ENCODE data around the gene SLC25A28.

The SLC25A28 gene

DNA sequence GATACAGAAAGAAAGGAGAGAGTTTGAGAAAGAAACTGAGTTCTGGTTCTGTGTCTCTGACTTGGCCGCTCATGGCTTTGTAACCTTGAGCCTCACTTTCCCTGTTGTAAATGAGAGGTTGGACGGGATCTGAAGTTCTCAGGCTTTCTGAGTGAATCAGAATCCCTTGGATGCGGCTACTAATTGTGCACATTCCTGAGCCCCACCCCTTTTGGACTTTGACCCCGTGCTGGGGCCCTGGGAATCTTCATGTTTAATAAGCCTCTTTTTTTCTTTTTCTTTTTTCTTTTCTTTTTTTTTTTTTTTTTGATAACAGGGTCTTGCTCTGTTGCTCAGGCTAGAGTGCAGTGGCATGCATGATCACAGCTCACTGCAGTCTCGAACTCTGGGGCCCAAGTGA lies 26.9 kb downstream of the SLC25A28 start:
- Histone ChIP-seq H3K4me1 (ENCODE audit: control extremely low read depth in 1 of 4, control insufficient read depth in 4 of 4, insufficient read depth in 4 of 4, low read length in 3 of 4) (peaks cover 0 to 4% (median 0%) of the 10 kb centered on the region in 4 experiments), H3K27me3 (replicated peaks in 2 of 5; ENCODE audit: control insufficient read depth in 4 of 5, insufficient read depth in 5 of 5, low read length in 4 of 5) (no peaks in the 10 kb centered on the region), H3K9me3 (ENCODE audit: control extremely low read depth in 1 of 5, control insufficient read depth in 4 of 5, insufficient read depth in 2 of 5, low read depth in 1 of 5, low read length in 4 of 5) (no peaks in the 10 kb centered on the region), H3K36me3 (ENCODE audit: control insufficient read depth in 4 of 4, insufficient read depth in 4 of 4, low read length in 3 of 4) (no peaks in the 10 kb centered on the region), H3K4me3 (ENCODE audit: control insufficient read depth in 1 of 7, extremely low read depth in 1 of 7, insufficient read depth in 4 of 7, low read depth in 2 of 7, low read length in 6 of 7) (no peak overlapping the region), H3K27ac (ENCODE audit: insufficient read depth in 1 of 2, low read depth in 1 of 2, low read length in 2 of 2, poor library complexity in 1 of 2, severe bottlenecking in 2 of 2) (no peak overlapping the region)
- 84% methylated on average over 3 of the region's 5 CpGs for WGBS (ENCODE audit: insufficient coverage)
- no peak for DNase-seq
- POLR2A ChIA-PET: interaction anchor here (0.6 kb wide), 1 partner anchor 11 kb away, joined by 5 read pairs; no protein-coding TSS in a partner anchor
- CTCF ChIA-PET: interaction anchor here (1.0 to 1.9 kb wide), 2 partner anchors 13 to 18 kb away, joined by 4 read pairs; no protein-coding TSS in a partner anchor

DNA sequence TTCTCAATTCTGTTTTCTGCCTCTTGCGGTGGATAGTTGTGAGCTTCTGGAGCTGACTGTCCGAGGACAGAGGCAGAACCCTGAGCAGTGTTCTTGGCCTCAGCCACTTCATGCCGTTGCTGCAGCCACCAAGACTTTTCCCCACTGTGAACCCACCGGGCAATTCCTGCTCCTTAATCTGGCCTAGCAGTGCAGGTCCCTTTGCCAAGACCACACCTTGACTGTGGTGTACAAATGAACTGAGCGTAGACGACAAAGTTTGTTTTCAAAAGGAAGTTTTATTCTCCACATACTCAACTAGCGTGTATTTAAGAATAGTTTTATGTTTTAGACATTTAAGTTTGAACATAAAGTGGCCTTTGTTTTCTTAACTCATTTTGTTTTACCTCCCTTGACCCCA lies 29.4 kb downstream of the SLC25A28 start:
- CTCF ChIA-PET: interaction anchor here (1.2 to 1.8 kb wide), 2 partner anchors 30 to 155 kb away, joined by 3 to 4 read pairs; no protein-coding TSS in a partner anchor

DNA sequence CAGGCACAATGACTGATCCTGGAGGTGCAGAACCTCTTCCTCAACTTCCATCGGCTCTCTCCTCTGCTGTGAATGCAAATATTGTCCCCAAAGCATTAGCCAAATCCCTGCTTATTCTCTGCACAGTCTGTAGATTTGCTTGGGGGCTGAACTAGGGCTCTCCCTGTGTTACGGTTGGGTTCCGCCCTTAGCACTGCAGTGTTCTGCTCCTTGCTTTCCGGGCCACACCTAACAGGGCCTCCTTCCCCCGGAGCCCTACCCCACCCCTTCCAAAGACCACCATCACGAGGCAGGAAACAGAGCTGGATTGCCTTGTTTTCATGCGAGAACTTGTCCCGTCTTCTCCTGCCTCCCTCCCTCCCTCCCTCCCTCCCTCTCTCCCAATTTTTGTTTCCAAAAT lies 36.6 kb downstream of the SLC25A28 start:
- POLR2A ChIA-PET: no interaction called here

More for the DNA sequence above, 29.4 kb downstream of the SLC25A28 start:
- Histone ChIP-seq H3K27me3 (replicated peaks in 2 of 5; ENCODE audit: control insufficient read depth in 4 of 5, insufficient read depth in 5 of 5, low read length in 4 of 5) (no peaks in the 10 kb centered on the region), H3K27ac (ENCODE audit: insufficient read depth in 1 of 2, low read depth in 1 of 2, low read length in 2 of 2, poor library complexity in 1 of 2, severe bottlenecking in 2 of 2) (no peak overlapping the region), H3K36me3 (ENCODE audit: control insufficient read depth in 4 of 4, insufficient read depth in 4 of 4, low read length in 3 of 4) (no peaks in the 10 kb centered on the region), H3K4me3 (ENCODE audit: control insufficient read depth in 1 of 7, extremely low read depth in 1 of 7, insufficient read depth in 4 of 7, low read depth in 2 of 7, low read length in 6 of 7) (no peak overlapping the region), H3K4me1 (ENCODE audit: control extremely low read depth in 1 of 4, control insufficient read depth in 4 of 4, insufficient read depth in 4 of 4, low read length in 3 of 4) (peaks cover 0 to 1% (median 0%) of the 10 kb centered on the region in 4 experiments), H3K9me3 (ENCODE audit: control extremely low read depth in 1 of 5, control insufficient read depth in 4 of 5, insufficient read depth in 2 of 5, low read depth in 1 of 5, low read length in 4 of 5) (no peaks in the 10 kb centered on the region)
- WGBS (ENCODE audit: insufficient coverage): 97% methylated on average over 4 of the region's 7 CpGs
- POLR2A ChIA-PET: no interaction called here
- DNase-seq: no peak

DNA sequence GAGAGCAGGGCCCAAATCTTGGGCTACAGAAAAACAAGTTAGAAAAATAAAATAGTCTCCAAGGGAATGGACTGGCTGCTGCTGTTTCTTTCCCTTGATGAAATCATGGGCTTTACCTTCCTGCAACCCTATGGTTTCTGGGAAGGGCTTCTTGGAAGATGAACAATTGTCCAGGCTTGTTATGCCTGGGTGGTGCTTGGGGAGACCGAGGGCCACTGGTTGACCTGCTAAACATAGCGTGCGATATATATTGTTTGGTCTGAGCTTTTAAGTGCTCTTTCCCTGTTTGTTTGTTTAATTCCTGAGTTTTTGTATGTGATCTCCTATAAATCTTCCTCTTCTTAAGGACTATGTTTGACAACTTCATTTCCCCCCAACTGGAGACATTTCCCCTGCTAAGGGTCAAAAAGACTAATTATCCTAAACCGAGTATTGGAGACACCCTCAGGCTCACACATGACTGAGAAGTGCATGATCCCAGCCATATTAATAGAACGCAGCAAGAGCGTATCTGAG lies 37.9 kb downstream of the SLC25A28 start:
- H3K27ac ChIP-seq (ENCODE audit: insufficient read depth in 1 of 2, low read depth in 1 of 2, low read length in 2 of 2, poor library complexity in 1 of 2, severe bottlenecking in 2 of 2): no peak overlapping the region
- no peak overlapping the region for H3K4me3 ChIP-seq (ENCODE audit: control insufficient read depth in 1 of 7, extremely low read depth in 1 of 7, insufficient read depth in 4 of 7, low read depth in 2 of 7, low read length in 6 of 7)
- no peaks in the 10 kb centered on the region for H3K27me3 ChIP-seq (replicated peaks in 2 of 5; ENCODE audit: control insufficient read depth in 4 of 5, insufficient read depth in 5 of 5, low read length in 4 of 5)
- 94% methylated on average over 3 of the region's 6 CpGs for WGBS (ENCODE audit: insufficient coverage)
- ChIA-PET POLR2A (no interaction called here), CTCF (interaction anchor here (0.8 to 1.5 kb wide), 3 partner anchors 17 to 228 kb away, joined by 3 to 5 read pairs (median 3); no protein-coding TSS in a partner anchor)
- DNase-seq: no peak
- H3K36me3 ChIP-seq (ENCODE audit: control insufficient read depth in 4 of 4, insufficient read depth in 4 of 4, low read length in 3 of 4): no peaks in the 10 kb centered on the region
- H3K9me3 ChIP-seq (ENCODE audit: control extremely low read depth in 1 of 5, control insufficient read depth in 4 of 5, insufficient read depth in 2 of 5, low read depth in 1 of 5, low read length in 4 of 5): no peaks in the 10 kb centered on the region
- peaks cover 0 to 2% (median 0%) of the 10 kb centered on the region in 4 experiments for H3K4me1 ChIP-seq (ENCODE audit: control extremely low read depth in 1 of 4, control insufficient read depth in 4 of 4, insufficient read depth in 4 of 4, low read length in 3 of 4)

More for the DNA sequence above, 36.6 kb downstream of the SLC25A28 start:
- Histone ChIP-seq H3K4me1 (ENCODE audit: control extremely low read depth in 1 of 4, control insufficient read depth in 4 of 4, insufficient read depth in 4 of 4, low read length in 3 of 4) (peaks cover 0 to 2% (median 0%) of the 10 kb centered on the region in 4 experiments), H3K27me3 (replicated peaks in 2 of 5; ENCODE audit: control insufficient read depth in 4 of 5, insufficient read depth in 5 of 5, low read length in 4 of 5) (no peaks in the 10 kb centered on the region), H3K4me3 (ENCODE audit: control insufficient read depth in 1 of 7, extremely low read depth in 1 of 7, insufficient read depth in 4 of 7, low read depth in 2 of 7, low read length in 6 of 7) (no peak overlapping the region), H3K27ac (ENCODE audit: insufficient read depth in 1 of 2, low read depth in 1 of 2, low read length in 2 of 2, poor library complexity in 1 of 2, severe bottlenecking in 2 of 2) (no peak overlapping the region), H3K36me3 (ENCODE audit: control insufficient read depth in 4 of 4, insufficient read depth in 4 of 4, low read length in 3 of 4) (no peaks in the 10 kb centered on the region), H3K9me3 (ENCODE audit: control extremely low read depth in 1 of 5, control insufficient read depth in 4 of 5, insufficient read depth in 2 of 5, low read depth in 1 of 5, low read length in 4 of 5) (no peaks in the 10 kb centered on the region)
- DNase-seq: no peak
- 90% methylated on average over 6 of the region's 8 CpGs for WGBS (ENCODE audit: insufficient coverage)
- CTCF ChIA-PET: interaction anchor here (1.5 kb wide), 1 partner anchor 22 kb away, joined by 5 read pairs; no protein-coding TSS in a partner anchor

DNA sequence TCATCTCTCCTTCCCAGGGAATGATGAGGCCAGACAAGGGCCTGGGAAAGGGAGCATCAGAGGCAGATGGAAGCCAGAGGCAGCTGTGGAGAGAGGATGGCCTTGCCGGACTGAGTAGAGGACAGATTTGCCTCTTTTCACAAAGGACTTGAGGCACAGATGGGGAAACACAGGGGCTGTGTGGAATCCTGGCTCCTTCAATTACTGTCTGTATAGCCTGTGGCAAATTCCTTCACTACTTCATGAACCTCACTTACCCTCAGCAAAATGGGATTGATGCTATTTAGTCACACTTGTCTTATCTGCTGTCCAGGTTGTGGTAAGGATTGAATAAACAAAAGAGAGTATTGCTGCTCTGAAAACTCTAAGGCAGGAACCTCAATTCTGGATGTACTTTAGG lies 40.3 kb downstream of the SLC25A28 start:
- H3K27ac ChIP-seq (ENCODE audit: insufficient read depth in 1 of 2, low read depth in 1 of 2, low read length in 2 of 2, poor library complexity in 1 of 2, severe bottlenecking in 2 of 2): no peak overlapping the region
- POLR2A ChIA-PET: no interaction called here
- 100% methylated on average over 1 of the region's 1 CpG for WGBS (ENCODE audit: insufficient coverage)
- H3K36me3 ChIP-seq (ENCODE audit: control insufficient read depth in 4 of 4, insufficient read depth in 4 of 4, low read length in 3 of 4): no peaks in the 10 kb centered on the region
- no peaks in the 10 kb centered on the region for H3K9me3 ChIP-seq (ENCODE audit: control extremely low read depth in 1 of 5, control insufficient read depth in 4 of 5, insufficient read depth in 2 of 5, low read depth in 1 of 5, low read length in 4 of 5)
- H3K4me3 ChIP-seq (ENCODE audit: control insufficient read depth in 1 of 7, extremely low read depth in 1 of 7, insufficient read depth in 4 of 7, low read depth in 2 of 7, low read length in 6 of 7): no peak overlapping the region
- H3K4me1 ChIP-seq (ENCODE audit: control extremely low read depth in 1 of 4, control insufficient read depth in 4 of 4, insufficient read depth in 4 of 4, low read length in 3 of 4): peaks cover 0 to 2% (median 0%) of the 10 kb centered on the region in 4 experiments
- no peaks in the 10 kb centered on the region for H3K27me3 ChIP-seq (replicated peaks in 2 of 5; ENCODE audit: control insufficient read depth in 4 of 5, insufficient read depth in 5 of 5, low read length in 4 of 5)
- CTCF ChIA-PET: interaction anchor here (1.4 kb wide), 1 partner anchor 15 kb away, joined by 3 read pairs; no protein-coding TSS in a partner anchor
- DNase-seq: no peak

DNA sequence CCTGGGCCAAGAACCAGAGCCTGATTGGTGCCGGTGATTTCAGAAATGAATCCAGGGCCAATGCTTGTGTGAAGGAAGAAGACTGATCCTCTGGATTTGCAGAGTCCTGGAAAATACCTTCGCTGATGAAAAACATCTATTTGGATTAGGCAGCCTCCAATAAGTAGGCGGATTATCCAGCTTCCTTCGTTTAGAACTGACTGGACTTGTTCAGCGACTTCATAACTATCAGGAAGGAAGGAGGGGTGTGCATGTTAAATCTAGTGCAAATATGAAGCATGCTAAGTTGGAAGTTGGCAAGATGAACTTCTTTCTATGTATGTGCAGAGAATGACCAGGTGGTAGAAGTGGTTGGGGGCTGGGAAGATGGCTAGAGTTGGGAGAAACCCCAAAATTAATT lies 46.4 kb downstream of the SLC25A28 start:
- Histone ChIP-seq H3K27me3 (replicated peaks in 2 of 5; ENCODE audit: control insufficient read depth in 4 of 5, insufficient read depth in 5 of 5, low read length in 4 of 5) (no peaks in the 10 kb centered on the region), H3K36me3 (ENCODE audit: control insufficient read depth in 4 of 4, insufficient read depth in 4 of 4, low read length in 3 of 4) (no peaks in the 10 kb centered on the region), H3K27ac (ENCODE audit: insufficient read depth in 1 of 2, low read depth in 1 of 2, low read length in 2 of 2, poor library complexity in 1 of 2, severe bottlenecking in 2 of 2) (no peak overlapping the region), H3K9me3 (ENCODE audit: control extremely low read depth in 1 of 5, control insufficient read depth in 4 of 5, insufficient read depth in 2 of 5, low read depth in 1 of 5, low read length in 4 of 5) (no peaks in the 10 kb centered on the region), H3K4me3 (ENCODE audit: control insufficient read depth in 1 of 7, extremely low read depth in 1 of 7, insufficient read depth in 4 of 7, low read depth in 2 of 7, low read length in 6 of 7) (no peak overlapping the region), H3K4me1 (ENCODE audit: control extremely low read depth in 1 of 4, control insufficient read depth in 4 of 4, insufficient read depth in 4 of 4, low read length in 3 of 4) (no peaks in the 10 kb centered on the region)
- DNase-seq: no peak
- ChIA-PET POLR2A (no interaction called here), CTCF (interaction anchor here (0.6 to 1.9 kb wide), 3 partner anchors 14 to 589 kb away, joined by 3 to 4 read pairs (median 3); no protein-coding TSS in a partner anchor)
- 97% methylated on average over 5 of the region's 5 CpGs for WGBS (ENCODE audit: insufficient coverage)

DNA sequence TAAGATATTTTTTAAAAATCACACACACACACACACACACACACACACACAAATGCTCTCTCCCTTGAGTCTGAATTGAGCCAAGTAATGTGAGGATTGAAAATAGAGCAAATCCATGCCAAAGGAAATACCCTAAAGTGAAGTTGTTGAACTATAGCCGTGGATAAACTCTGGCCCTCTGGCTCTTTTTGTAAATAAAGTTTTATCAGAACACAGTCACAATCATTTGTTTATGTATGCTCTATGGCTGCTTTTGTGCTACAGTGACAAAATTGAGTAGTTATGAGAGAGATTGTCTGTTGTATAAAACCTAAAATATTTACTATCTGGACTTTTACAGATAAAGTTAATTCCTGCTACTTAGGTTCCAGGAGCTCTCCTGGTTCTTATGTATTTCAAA lies 48.4 kb downstream of the SLC25A28 start:
- H3K4me1 ChIP-seq (ENCODE audit: control extremely low read depth in 1 of 4, control insufficient read depth in 4 of 4, insufficient read depth in 4 of 4, low read length in 3 of 4): no peaks in the 10 kb centered on the region
- no peaks in the 10 kb centered on the region for H3K9me3 ChIP-seq (ENCODE audit: control extremely low read depth in 1 of 5, control insufficient read depth in 4 of 5, insufficient read depth in 2 of 5, low read depth in 1 of 5, low read length in 4 of 5)
- POLR2A ChIA-PET: no interaction called here
- H3K4me3 ChIP-seq (ENCODE audit: control insufficient read depth in 1 of 7, extremely low read depth in 1 of 7, insufficient read depth in 4 of 7, low read depth in 2 of 7, low read length in 6 of 7): no peak overlapping the region
- DNase-seq: no peak
- H3K36me3 ChIP-seq (ENCODE audit: control insufficient read depth in 4 of 4, insufficient read depth in 4 of 4, low read length in 3 of 4): no peaks in the 10 kb centered on the region
- no peaks in the 10 kb centered on the region for H3K27me3 ChIP-seq (replicated peaks in 2 of 5; ENCODE audit: control insufficient read depth in 4 of 5, insufficient read depth in 5 of 5, low read length in 4 of 5)
- WGBS (ENCODE audit: insufficient coverage): no CpG with 5 or more reads among the region's 1 CpG
- H3K27ac ChIP-seq (ENCODE audit: insufficient read depth in 1 of 2, low read depth in 1 of 2, low read length in 2 of 2, poor library complexity in 1 of 2, severe bottlenecking in 2 of 2): no peak overlapping the region
- CTCF ChIA-PET: interaction anchor here (1.2 kb wide), 2 partner anchors 40 to 136 kb away, joined by 3 to 4 read pairs; no protein-coding TSS in a partner anchor
